CD14-positive monocyte (primary cell): ENCODE results near the gene WWOX. TPM values are rescaled to one million over a fixed set of nuclear protein-coding genes. Genes with fewer than 3 reads are reported as not detected.

Source experiments
- DNase-seq, 3 donors: peaks; one replicate each; pipeline ENCODE4 v3.0.0-alpha.2; 2011 to 2022
- H2AFZ ChIP-seq: 2 replicates; pipeline ENCODE4 v1.6.0; 2012; ENCODE audit warnings: mild to moderate bottlenecking, low read depth, low read length, inconsistent platforms; ENCODE audit not compliant: insufficient read depth, poor library complexity, severe bottlenecking
- H3K27ac ChIP-seq, 2 donors: 1 replicate in 1 of 2; 2 replicates in 1 of 2; pipeline ENCODE4 v1.5.1; 2012 to 2013; ENCODE audit warnings: low read length in 2 of 2, control low read depth in 1 of 2, inconsistent platforms in 1 of 2, low read depth in 1 of 2, mild to moderate bottlenecking in 1 of 2
- H3K27me3 ChIP-seq, 2 donors: one replicate each; pipeline versions ENCODE4 v1.6.0 to v1.6.1; 2011 to 2013; ENCODE audit warnings: low read length in 2 of 2; ENCODE audit not compliant: control insufficient read depth in 2 of 2, insufficient read depth in 2 of 2
- H3K36me3 ChIP-seq, 2 donors: replicated peaks in 1 of 2; 1 replicate in 1 of 2; 2 replicates in 1 of 2; pipeline versions ENCODE4 v1.5.1 to v1.6.1; 2012 to 2013; ENCODE audit warnings: low read length in 2 of 2, control low read depth in 1 of 2, inconsistent platforms in 1 of 2, mild to moderate bottlenecking in 1 of 2; ENCODE audit not compliant: insufficient read depth in 2 of 2, control insufficient read depth in 1 of 2
- H3K4me1 ChIP-seq, 2 donors: 1 replicate in 1 of 2; 2 replicates in 1 of 2; pipeline versions ENCODE4 v1.5.1 to v1.6.1; 2012 to 2013; ENCODE audit warnings: low read length in 2 of 2, control low read depth in 1 of 2, inconsistent platforms in 1 of 2, mild to moderate bottlenecking in 1 of 2, moderate library complexity in 1 of 2; ENCODE audit not compliant: insufficient read depth in 2 of 2, control insufficient read depth in 1 of 2
- H3K4me2 ChIP-seq: replicated peaks from 2 replicates; pipeline ENCODE3; 2012; ENCODE audit warnings: low read length, moderate library complexity, mild to moderate bottlenecking; ENCODE audit not compliant: poor library complexity, severe bottlenecking; ENCODE audit errors: extremely low read depth
- H3K4me3 ChIP-seq, 3 experiments: fragments of 200-600 bp in 1 of 3; sonication (generic) in 1 of 3; replicated peaks in 1 of 3; 1 replicate in 2 of 3; 2 replicates in 1 of 3; pipeline ENCODE4 v1.5.1; 2011 to 2013; ENCODE audit warnings: low read length in 3 of 3, mild to moderate bottlenecking in 3 of 3, control low read depth in 2 of 3, low read depth in 2 of 3, inconsistent platforms in 1 of 3, moderate library complexity in 1 of 3
- H3K79me2 ChIP-seq: 2 replicates; pipeline ENCODE4 v1.6.0; 2012; ENCODE audit warnings: mild to moderate bottlenecking, control low read depth, inconsistent platforms, low read length, moderate library complexity; ENCODE audit not compliant: insufficient read depth
- H3K9ac ChIP-seq: 2 replicates; pipeline ENCODE4 v1.6.0; 2017; ENCODE audit warnings: low read length, mild to moderate bottlenecking; ENCODE audit not compliant: insufficient read depth, poor library complexity, severe bottlenecking
- H3K9me3 ChIP-seq, 2 donors: replicated peaks in 1 of 2; 1 replicate in 1 of 2; 2 replicates in 1 of 2; pipeline versions ENCODE4 v1.5.1 to v1.6.1; 2012 to 2013; ENCODE audit warnings: low read length in 2 of 2, control low read depth in 1 of 2; ENCODE audit not compliant: control insufficient read depth in 1 of 2, insufficient read depth in 1 of 2
- H4K20me1 ChIP-seq: 2 replicates; pipeline ENCODE4 v1.6.0; 2012; ENCODE audit warnings: mild to moderate bottlenecking, low read length, control low read depth, moderate library complexity; ENCODE audit not compliant: insufficient read depth
- H3K27ac Mint-ChIP-seq, 7 donors: one replicate each; pipeline ENCODE4 v1.8.0; 2020; ENCODE audit warnings: mild to moderate bottlenecking in 7 of 7, mixed read lengths in 7 of 7, moderate library complexity in 6 of 7, inconsistent platforms in 2 of 7
- H3K27me3 Mint-ChIP-seq, 3 donors: one replicate each; pipeline ENCODE4 v1.8.0; 2021 to 2022; ENCODE audit warnings: low read depth in 3 of 3, mild to moderate bottlenecking in 3 of 3, mixed read lengths in 3 of 3, moderate library complexity in 3 of 3, inconsistent platforms in 1 of 3
- H3K36me3 Mint-ChIP-seq, 2 donors: one replicate each; pipeline ENCODE4 v1.8.0; 2020; ENCODE audit warnings: mixed read lengths in 2 of 2, inconsistent platforms in 1 of 2, mild to moderate bottlenecking in 1 of 2
- H3K4me1 Mint-ChIP-seq: one replicate; pipeline ENCODE4 v1.8.0; 2020; ENCODE audit warnings: mild to moderate bottlenecking, mixed read lengths
- H3K4me3 Mint-ChIP-seq, 2 donors: one replicate each; pipeline ENCODE4 v1.8.0; 2020; ENCODE audit warnings: mild to moderate bottlenecking in 2 of 2, mixed read lengths in 2 of 2, moderate library complexity in 1 of 2
- H3K9me3 Mint-ChIP-seq, 7 donors: one replicate each; pipeline ENCODE4 v1.8.0; 2020 to 2022; ENCODE audit warnings: mixed read lengths in 7 of 7, mild to moderate bottlenecking in 6 of 7, moderate library complexity in 6 of 7, inconsistent platforms in 2 of 7
- CTCF ChIP-seq: fragments of 200-600 bp; IDR thresholded peaks from one replicate; pipeline ENCODE4 v1.8.0; 2022; ENCODE audit warnings: antibody characterized with exemption, mild to moderate bottlenecking
- WGBS: methylation state at CpG from one replicate; pipeline ENCODE4 v1.1.5; 2013; ENCODE audit warnings: missing lambda C conversion rate; ENCODE audit not compliant: insufficient coverage; 5-methylcytosine and 5-hydroxymethylcytosine counted together
- intact Hi-C, 2 donors: fragments of 100-400 bp; cut with micrococcal nuclease; formaldehyde crosslinking; loops; one replicate each; pipeline versions ENCODE4 v1.15.0 to v1.15.1; 2023
- polyA plus RNA-seq, 3 donors: library from polyadenylated mRNA; depleted of rRNA in 1 of 3; unstranded in 2 of 3; stranded (reverse) in 1 of 3; fragments of 300-500 nt in 2 of 3; fragments of >200 nt in 1 of 3; fragmentation: Illumina TruSeq in 2 of 3; gene quantifications; 1 replicate in 2 of 3; 2 replicates in 1 of 3; pipeline ENCODE4 v1.2.3, GENCODE V29; 2012 to 2021

The WWOX gene
- polyA plus RNA-seq, 3 donors: 4.0 to 7.0 (median 6.3) TPM

GRCh38 chr16:78242239-78242630 lies 142.8 kb downstream of the WWOX start:
- H3K9ac ChIP-seq: no peak overlapping the region

GRCh38 chr16:78244131-78244895 lies 144.9 kb downstream of the WWOX start:
- Histone ChIP-seq H3K27me3 (no peaks in the 10 kb centered on the region), H3K36me3 (no peaks in the 10 kb centered on the region), H3K9me3 (no peaks in the 10 kb centered on the region), H2AFZ (no peak overlapping the region), H4K20me1 (no peaks in the 10 kb centered on the region), H3K79me2 (no peaks in the 10 kb centered on the region), H3K4me1 (no peaks in the 10 kb centered on the region), H3K9ac (no peak overlapping the region), H3K27ac (no peak overlapping the region), H3K4me2 (no peak overlapping the region), H3K4me3 (no peak overlapping the region)
- TF ChIP-seq CTCF: no peak
- H3K27me3 Mint-ChIP-seq: peaks cover 2 to 4% (median 3%) of the 10 kb centered on the region in 3 donors
- peaks cover 0 to 1% (median 0%) of the 10 kb centered on the region in 7 donors for H3K9me3 Mint-ChIP-seq
- DNase-seq: no peak
- H3K4me3 Mint-ChIP-seq: no peak overlapping the region
- H3K27ac Mint-ChIP-seq: peak overlapping the region in 1 of 7 donors; percentile 28
- H3K4me1 Mint-ChIP-seq: peaks cover 5% of the 10 kb centered on the region
- intact Hi-C loops: no loop called here
- 96% methylated on average over 5 of the region's 9 CpGs for WGBS
- H3K36me3 Mint-ChIP-seq: no peaks in the 10 kb centered on the region

More at GRCh38 chr16:78242239-78242630, 142.8 kb downstream of the WWOX start:
- H3K9me3 Mint-ChIP-seq: peaks cover 0 to 1% (median 0%) of the 10 kb centered on the region in 7 donors
- WGBS: 100% methylated on average over 1 of the region's 5 CpGs
- Histone ChIP-seq H4K20me1 (no peaks in the 10 kb centered on the region), H3K27me3 (no peaks in the 10 kb centered on the region), H3K4me2 (no peak overlapping the region), H3K4me1 (no peaks in the 10 kb centered on the region), H3K4me3 (no peak overlapping the region), H2AFZ (no peak overlapping the region), H3K79me2 (no peaks in the 10 kb centered on the region), H3K36me3 (no peaks in the 10 kb centered on the region), H3K9me3 (no peaks in the 10 kb centered on the region), H3K27ac (no peak overlapping the region)
- H3K4me3 Mint-ChIP-seq: no peak overlapping the region
- H3K36me3 Mint-ChIP-seq: no peaks in the 10 kb centered on the region
- intact Hi-C loops: no loop called here
- no peak for DNase-seq
- peaks cover 1 to 4% (median 2%) of the 10 kb centered on the region in 3 donors for H3K27me3 Mint-ChIP-seq
- TF ChIP-seq CTCF: no peak
- H3K27ac Mint-ChIP-seq: no peak overlapping the region
- H3K4me1 Mint-ChIP-seq: peaks cover 5% of the 10 kb centered on the region
